Midbrain (tissue), 1 donor: ENCODE results near the gene PGM1.

ENCODE experiments used
- DNase-seq: peaks from one replicate; lab custom pipeline; 2025; lab: John Stamatoyannopoulos, UW

The PGM1 gene

DNA sequence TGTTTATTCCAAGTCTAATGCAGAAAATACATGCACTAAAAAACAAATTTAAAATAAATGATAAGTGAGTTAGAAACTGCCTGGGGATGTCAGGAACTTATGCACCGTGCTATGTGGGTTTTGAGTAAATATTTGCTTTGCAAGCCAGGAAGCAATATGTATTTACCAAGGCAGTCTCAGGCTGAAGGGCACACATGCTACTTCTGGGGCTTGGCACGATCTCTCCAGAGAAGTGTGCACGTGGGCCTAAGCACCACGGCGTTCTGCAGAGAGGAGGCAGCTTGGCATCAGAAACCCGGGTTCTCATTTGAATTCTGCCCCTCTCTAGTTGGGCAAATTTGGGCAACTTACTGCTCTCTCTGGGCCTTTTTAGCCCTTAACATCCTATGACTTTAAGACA is 108.0 kb downstream of the PGM1 start:
- DNase-seq = no peak

DNA sequence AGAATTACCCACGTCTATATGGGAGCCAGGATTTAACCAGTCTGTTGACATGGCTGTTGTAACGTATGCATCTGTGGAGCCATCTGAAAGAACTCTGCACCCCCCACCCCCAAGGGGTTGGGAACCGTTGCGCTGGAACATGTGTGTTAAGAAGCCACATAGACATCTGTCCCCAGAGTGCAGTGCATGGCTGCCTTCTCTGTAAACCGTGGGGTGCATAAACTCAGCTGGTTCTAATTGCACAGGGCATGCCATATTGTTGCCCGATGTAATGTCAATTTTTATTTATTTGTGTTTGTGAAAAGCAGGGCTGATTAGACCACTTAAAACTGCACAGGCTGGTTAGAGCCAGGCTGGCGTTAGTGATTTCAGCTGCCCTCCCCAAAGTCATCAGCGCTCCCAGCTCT is 110.5 kb downstream of the PGM1 start:
- DNase-seq = no peak

DNA sequence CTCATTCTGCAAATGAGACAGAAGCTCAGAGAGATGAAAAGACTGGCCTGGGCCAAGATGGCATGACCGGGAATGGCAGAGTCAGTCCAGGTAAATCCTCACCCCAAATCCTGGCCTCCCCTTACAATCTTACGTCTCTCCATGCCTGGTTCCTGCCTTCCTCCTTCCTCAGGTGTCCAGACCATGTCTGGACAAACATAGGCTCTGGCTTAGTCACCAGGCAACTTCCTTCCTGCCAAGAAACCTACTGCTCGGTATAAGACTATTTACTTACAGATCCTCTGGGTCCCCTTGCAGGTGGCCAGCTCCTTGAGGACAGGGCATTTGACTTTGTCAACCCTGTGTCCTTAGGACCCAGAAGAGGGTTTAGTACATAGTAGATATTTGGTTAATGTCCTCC is 111.2 kb downstream of the PGM1 start:
- DNase-seq = no peak

DNA sequence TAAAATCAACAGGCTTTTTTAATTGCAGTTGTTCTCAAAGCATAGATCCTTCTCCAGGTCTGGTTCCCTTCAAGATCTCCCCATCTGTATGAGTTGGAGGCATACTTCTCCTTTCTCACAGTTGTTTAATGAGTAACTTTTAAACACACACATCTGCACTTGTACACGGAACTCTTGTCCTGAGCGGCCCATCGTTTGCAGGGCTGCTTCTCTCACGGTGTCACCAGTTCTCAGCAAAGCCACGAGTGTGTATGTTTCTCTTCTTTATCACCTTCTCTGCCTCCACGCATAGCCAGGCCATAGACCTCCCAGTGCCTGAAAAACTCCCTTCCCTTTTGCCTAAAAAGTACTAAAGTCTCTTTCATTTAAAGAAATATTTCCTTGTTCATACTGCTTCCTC is 111.9 kb downstream of the PGM1 start:
- no peak for DNase-seq

DNA sequence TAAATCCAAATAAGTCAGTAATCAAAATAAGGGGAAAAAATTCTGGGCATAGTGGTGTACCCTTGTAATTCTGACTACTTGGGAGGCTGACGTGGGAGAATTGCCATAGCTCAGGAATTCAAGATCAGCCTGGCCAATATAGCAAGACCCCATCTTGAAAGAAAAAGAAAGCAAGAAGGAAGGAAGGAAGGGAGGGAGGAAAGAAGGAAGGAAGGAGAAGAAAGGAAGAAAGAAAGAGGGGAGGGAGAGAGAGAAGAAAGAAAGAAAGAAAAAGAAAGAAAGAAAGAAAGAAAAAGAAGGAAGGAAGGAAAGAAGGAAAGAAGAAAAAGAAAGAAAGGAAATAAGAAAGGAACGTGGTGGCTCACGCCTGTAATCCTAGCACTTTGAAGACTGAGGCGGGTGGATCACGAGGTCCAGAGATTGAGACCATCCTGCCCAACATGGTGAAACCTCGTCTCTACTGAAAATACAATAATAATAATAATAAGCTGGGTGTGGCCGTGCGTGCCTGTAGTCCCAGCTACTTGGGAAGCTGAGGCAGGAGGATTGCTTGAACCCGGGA is 116.1 kb downstream of the PGM1 start:
- DNase-seq = no peak
